Panc1 (cell line): ENCODE results near the gene SHANK3. TPM values are rescaled to one million over a fixed set of nuclear protein-coding genes. Genes with fewer than 3 reads are reported as not detected.

Experiments used
- ATAC-seq: fragments of 200-7000 bp; cut with Tn5 transposase; 2 replicates; pipeline ENCODE4 v1.9.1; 2020; ENCODE audit warnings: mild to moderate bottlenecking, moderate library complexity
- BruUV-seq: library from RNA; stranded (reverse); fragments of 400-500 nt; replicated peaks from 2 replicates; lab custom pipeline; 2021; lab: Mats Ljungman, UMichigan
- CTCF ChIA-PET: fragments of 300-600 bp; sonication (Branson Sonifier 250); formaldehyde crosslinking; loops from one replicate; lab custom pipeline; 2022; ENCODE audit warnings: antibody characterized with exemption; lab: Charles Lee
- POLR2A ChIA-PET: fragments of 300-600 bp; sonication (Branson Sonifier 250); formaldehyde crosslinking; loops from one replicate; lab custom pipeline; 2022; ENCODE audit warnings: antibody characterized with exemption; lab: Charles Lee
- DNase-seq: peaks from one replicate; pipeline ENCODE4 v3.0.0-alpha.2; 2010; ENCODE audit warnings: low read depth, low spot score
- H3K27ac ChIP-seq: 2 replicates; pipeline ENCODE4 v1.5.1; 2011; ENCODE audit warnings: mild to moderate bottlenecking, low read length, inconsistent platforms
- H3K27me3 ChIP-seq: fragments of 200-500 bp; sonication (Bioruptor generic); 2 replicates; pipeline ENCODE4 v1.6.0; 2014; ENCODE audit warnings: low read length, inconsistent platforms; ENCODE audit not compliant: control insufficient read depth, insufficient read depth
- H3K36me3 ChIP-seq: fragments of 200-500 bp; sonication (Bioruptor generic); 2 replicates; pipeline ENCODE4 v1.5.1; 2014; ENCODE audit warnings: inconsistent platforms, mild to moderate bottlenecking, low read length, moderate library complexity; ENCODE audit not compliant: control insufficient read depth, insufficient read depth
- H3K4me1 ChIP-seq: 2 replicates; pipeline ENCODE4 v1.5.1; 2011; ENCODE audit warnings: inconsistent platforms, mild to moderate bottlenecking, low read length, moderate library complexity; ENCODE audit not compliant: control insufficient read depth, insufficient read depth
- H3K4me3 ChIP-seq, 2 experiments: 2 replicates each; pipeline ENCODE4 v1.5.1; 2011 to 2012; ENCODE audit warnings: low read depth in 2 of 2, low read length in 2 of 2, mild to moderate bottlenecking in 2 of 2, inconsistent platforms in 1 of 2, moderate library complexity in 1 of 2
- H3K9me3 ChIP-seq: fragments of 200-500 bp; sonication (Bioruptor generic); 2 replicates; pipeline ENCODE4 v1.5.1; 2014; ENCODE audit warnings: low read depth, mild to moderate bottlenecking, inconsistent platforms, low read length, moderate library complexity; ENCODE audit not compliant: control insufficient read depth, insufficient read depth
- POLR2AphosphoS5 ChIP-seq: IDR thresholded peaks from 2 replicates; pipeline ENCODE4 v1.6.1; 2012; ENCODE audit warnings: mild to moderate bottlenecking, low read depth, low read length, moderate library complexity
- REST ChIP-seq, 2 experiments: IDR thresholded peaks; 2 replicates each; pipeline ENCODE4 v1.6.1; 2011 to 2012; ENCODE audit warnings: low read depth in 2 of 2, control low read depth in 1 of 2, low read length in 1 of 2, mild to moderate bottlenecking in 1 of 2, moderate library complexity in 1 of 2; ENCODE audit not compliant: insufficient read depth in 1 of 2
- SIN3A ChIP-seq: IDR thresholded peaks from 2 replicates; pipeline ENCODE4 v1.6.1; 2012; ENCODE audit warnings: low read depth, mild to moderate bottlenecking, low read length, moderate library complexity, borderline replicate concordance; ENCODE audit not compliant: insufficient read depth
- TCF7L2 ChIP-seq: IDR thresholded peaks from 2 replicates; pipeline ENCODE4 v1.6.1; 2011; ENCODE audit warnings: mild to moderate bottlenecking, low read depth, low read length, inconsistent platforms
- in situ Hi-C: cut with HindIII; loops from 2 replicates; pipeline ENCODE4 v1.10.0; 2016; ENCODE audit warnings: low sequenced_read_pairs, low pct_unique_long_range_greater_than_20kb
- intact Hi-C: fragments of 100-400 bp; cut with micrococcal nuclease; formaldehyde crosslinking; loops from one replicate; pipeline ENCODE4 v1.10.0; 2022; ENCODE audit not compliant: unreplicated experiment
- total RNA-seq: library from RNA; stranded (reverse); gene quantifications from one replicate; pipeline ENCODE4 v1.2.1, GENCODE V29; 2021; ENCODE audit not compliant: unreplicated experiment
- TF ChIP-seq, protein P1 (sequence below): fragments of 450-650 bp; IDR thresholded peaks from 2 replicates; pipeline ENCODE4 v1.5.1; 2017; ENCODE audit warnings: mild to moderate bottlenecking

Gene SHANK3
- total RNA-seq, 1 experiment from 2014 or later: 7.6 TPM

GRCh38 chr22:50640857-50641647 lies 31.6 kb upstream of the SHANK3 start:
- Histone ChIP-seq H3K27ac (no peak overlapping the region), H3K4me1 (no peaks in the 10 kb centered on the region), H3K4me3 (no peak overlapping the region), H3K36me3 (no peaks in the 10 kb centered on the region), H3K9me3 (no peaks in the 10 kb centered on the region), H3K27me3 (peaks cover 2% of the 10 kb centered on the region)
- no TSS peak for BruUV-seq
- ChIA-PET POLR2A (interaction anchor here (0.5 kb wide), 1 partner anchor 415 kb away, joined by 3 read pairs; no protein-coding TSS in a partner anchor), CTCF (interaction anchor here (0.5 kb wide), 1 partner anchor 21 kb away, joined by 6 read pairs; no protein-coding TSS in a partner anchor)
- intact Hi-C loops (no loop called here), in situ Hi-C loops (no loop called here)
- ATAC-seq (no peak), DNase-seq (no peak)
- TF ChIP-seq POLR2AphosphoS5 (no peak), SIN3A (no peak), TCF7L2 (no peak), REST (IDR thresholded peaks at IDR 0.05; ENCODE audit: insufficient read depth in 1 of 2, low read depth in 2 of 2, low read length in 1 of 2) (no peak)
- TF ChIP-seq, protein P1, sequence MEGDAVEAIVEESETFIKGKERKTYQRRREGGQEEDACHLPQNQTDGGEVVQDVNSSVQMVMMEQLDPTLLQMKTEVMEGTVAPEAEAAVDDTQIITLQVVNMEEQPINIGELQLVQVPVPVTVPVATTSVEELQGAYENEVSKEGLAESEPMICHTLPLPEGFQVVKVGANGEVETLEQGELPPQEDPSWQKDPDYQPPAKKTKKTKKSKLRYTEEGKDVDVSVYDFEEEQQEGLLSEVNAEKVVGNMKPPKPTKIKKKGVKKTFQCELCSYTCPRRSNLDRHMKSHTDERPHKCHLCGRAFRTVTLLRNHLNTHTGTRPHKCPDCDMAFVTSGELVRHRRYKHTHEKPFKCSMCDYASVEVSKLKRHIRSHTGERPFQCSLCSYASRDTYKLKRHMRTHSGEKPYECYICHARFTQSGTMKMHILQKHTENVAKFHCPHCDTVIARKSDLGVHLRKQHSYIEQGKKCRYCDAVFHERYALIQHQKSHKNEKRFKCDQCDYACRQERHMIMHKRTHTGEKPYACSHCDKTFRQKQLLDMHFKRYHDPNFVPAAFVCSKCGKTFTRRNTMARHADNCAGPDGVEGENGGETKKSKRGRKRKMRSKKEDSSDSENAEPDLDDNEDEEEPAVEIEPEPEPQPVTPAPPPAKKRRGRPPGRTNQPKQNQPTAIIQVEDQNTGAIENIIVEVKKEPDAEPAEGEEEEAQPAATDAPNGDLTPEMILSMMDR: no peak

DNA sequence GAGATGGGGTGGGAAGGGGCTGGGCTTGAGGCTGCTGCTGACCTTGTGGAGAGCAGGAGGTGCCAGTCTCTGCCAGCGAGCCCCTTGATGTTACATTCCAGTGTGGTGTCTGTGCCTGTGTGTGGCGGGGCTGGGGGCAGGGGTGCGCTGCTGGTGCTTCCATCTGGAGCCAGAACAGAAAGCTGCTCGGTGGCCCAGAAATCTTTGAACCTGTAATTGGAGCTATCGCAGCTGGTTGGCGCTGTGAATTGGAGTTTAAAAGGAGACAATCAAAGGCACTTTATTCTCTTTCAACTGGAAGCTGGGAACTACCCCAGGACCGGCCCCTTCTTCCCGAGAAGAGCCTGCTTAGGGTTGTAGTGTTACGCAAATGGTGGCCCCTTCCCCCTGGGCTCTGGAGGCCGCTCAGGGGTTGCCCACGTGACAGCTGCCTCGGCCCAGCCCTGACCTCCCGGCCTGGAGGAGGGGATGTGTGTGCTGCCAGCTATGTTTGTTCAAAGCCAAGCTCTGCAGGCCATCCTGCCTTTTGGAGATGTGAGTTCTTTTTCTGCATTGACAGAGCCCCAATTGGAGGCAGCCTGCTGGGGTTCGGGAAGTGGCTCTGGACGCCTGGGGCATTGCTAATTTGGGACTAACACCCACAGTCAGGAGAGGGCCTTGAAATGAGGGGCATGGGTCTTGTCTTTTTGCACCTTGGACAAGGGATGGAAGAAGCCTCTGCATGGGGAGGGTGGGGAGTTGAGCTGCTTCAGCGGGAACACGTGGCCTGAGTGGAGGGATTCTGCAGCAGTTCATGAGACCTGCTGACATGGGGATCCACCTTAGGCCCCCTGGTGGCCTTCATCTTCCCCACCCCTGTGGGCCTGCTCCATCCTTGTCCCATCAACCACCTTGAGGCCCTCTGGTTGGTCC lies 30.7 kb upstream of the SHANK3 start:
- Histone ChIP-seq H3K9me3 (no peaks in the 10 kb centered on the region), H3K27ac (no peak overlapping the region), H3K4me3 (no peak overlapping the region), H3K4me1 (no peaks in the 10 kb centered on the region), H3K27me3 (peaks cover 2% of the 10 kb centered on the region), H3K36me3 (no peaks in the 10 kb centered on the region)
- ChIA-PET CTCF (interaction anchor here (0.5 to 0.6 kb wide), 2 partner anchors 10 to 22 kb away, joined by 6 to 10 read pairs; no protein-coding TSS in a partner anchor), POLR2A (no interaction called here)
- in situ Hi-C loops (no loop called here), intact Hi-C loops (no loop called here)
- DNase-seq: no peak
- TF ChIP-seq REST (IDR thresholded peaks at IDR 0.05; ENCODE audit: insufficient read depth in 1 of 2, low read depth in 2 of 2, low read length in 1 of 2) (no peak), TCF7L2 (no peak), SIN3A (no peak), POLR2AphosphoS5 (no peak)
- TF ChIP-seq, protein P1: no peak
- no peak for ATAC-seq
- no TSS peak for BruUV-seq
